Measurements from ENCODE around the gene PMM1. TPM values are rescaled to one million over a fixed set of nuclear protein-coding genes. Genes with fewer than 3 reads are reported as not detected.
A peak's percentile ranks its signal among the peaks of the same experiment; 100 is the strongest.

The PMM1 gene
- total RNA-seq, 1 experiment from 2014 or later, result 19.8 TPM

DNA sequence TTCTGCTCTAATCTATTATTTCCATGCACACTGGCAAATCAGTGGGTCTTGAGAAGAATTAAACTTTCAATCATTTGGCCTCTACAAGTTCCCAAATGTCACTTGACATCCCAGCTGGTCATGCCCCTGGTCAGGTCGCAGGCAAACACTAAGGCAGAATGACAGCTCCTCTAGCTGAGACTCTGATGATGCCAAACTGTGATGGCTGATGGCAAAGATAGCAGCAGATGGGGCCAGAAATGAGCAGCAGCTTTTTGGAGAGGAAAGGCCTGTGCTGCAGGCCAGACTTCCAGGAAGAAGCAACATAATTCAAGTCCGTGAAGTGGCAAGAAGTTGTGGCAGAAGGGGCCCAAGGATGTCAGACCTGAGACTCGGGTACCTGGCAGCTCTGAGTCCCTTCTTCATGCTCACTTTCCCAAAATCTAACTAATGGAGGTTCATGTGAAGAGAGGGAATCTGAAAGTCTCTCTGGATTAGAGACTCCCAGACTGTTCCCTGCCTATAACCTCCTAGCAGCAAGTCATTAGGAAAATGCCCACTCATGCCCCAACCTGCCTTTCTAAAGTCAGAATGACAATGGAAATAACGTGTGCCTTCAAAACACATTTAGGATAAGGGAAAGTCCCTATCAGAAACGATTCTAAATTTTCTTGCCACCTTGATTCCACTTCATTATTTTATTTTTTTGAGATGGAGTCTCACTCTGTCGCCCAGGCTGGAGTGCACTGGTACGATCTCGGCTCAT, 9.4 kb upstream of the PMM1 start:
- Histone ChIP-seq H3K23ac (ENCODE audit: insufficient read length, low read depth, low read length) (no peak overlapping the region), H3K14ac (ENCODE audit: insufficient read depth, low read length) (no peak overlapping the region), H3K27me3 (ENCODE audit: insufficient read depth, low read length) (no peaks in the 10 kb centered on the region), H3K9me3 (ENCODE audit: control insufficient read depth, low read depth, low read length) (no peaks in the 10 kb centered on the region), H4K91ac (ENCODE audit: insufficient read length, low read depth, low read length) (no peak overlapping the region), H2BK120ac (ENCODE audit: low read depth, low read length, poor library complexity, severe bottlenecking) (no peak overlapping the region), H3K4me1 (ENCODE audit: insufficient read depth, low read length) (no peaks in the 10 kb centered on the region), H2BK12ac (ENCODE audit: insufficient read length, low read depth, low read length) (no peak overlapping the region), H2AFZ (ENCODE audit: low read length) (no peak overlapping the region), H3K27ac (ENCODE audit: insufficient read length, low read depth, low read length) (no peak overlapping the region), H2AK5ac (ENCODE audit: insufficient read length, low read length) (no peak overlapping the region), H3K56ac (ENCODE audit: insufficient read length, low read depth, low read length) (no peak overlapping the region), H3K79me1 (ENCODE audit: insufficient read depth, low read depth, low read length, poor library complexity, severe bottlenecking) (no peaks in the 10 kb centered on the region), H3K9ac (ENCODE audit: extremely low read depth, insufficient read length, low read length) (no peak overlapping the region), H2BK5ac (ENCODE audit: insufficient read length, low read length) (no peak overlapping the region), H3T11ph (ENCODE audit: low read length) (no peak overlapping the region), H3K4ac (ENCODE audit: low read depth, low read length) (no peak overlapping the region), H3K23me2 (ENCODE audit: insufficient read length, low read depth, low read length, poor library complexity, severe bottlenecking) (no peaks in the 10 kb centered on the region), H4K8ac (replicated peaks; ENCODE audit: insufficient read length, low read depth, low read length) (no peak overlapping the region), H3K4me2 (ENCODE audit: insufficient read depth, insufficient read length, low read length) (no peak overlapping the region), H2BK15ac (ENCODE audit: low read depth, low read length) (no peak overlapping the region), H4K20me1 (ENCODE audit: control insufficient read depth, insufficient read depth, insufficient read length) (peaks cover 5% of the 10 kb centered on the region), H3K79me2 (ENCODE audit: insufficient read depth, low read length) (no peaks in the 10 kb centered on the region), H2BK20ac (ENCODE audit: low read depth, low read length, poor library complexity, severe bottlenecking) (no peak overlapping the region), H4K5ac (ENCODE audit: insufficient read length, low read depth, low read length) (no peak overlapping the region), H3K18ac (ENCODE audit: insufficient read length, low read depth, low read length) (no peak overlapping the region)
- 0 out of 7 replicates have a peak overlapping the region, but pooled peaks of 1 of the 3 experiments have one; percentile 67 for H3K27ac Mint-ChIP-seq
- H3K36me3 Mint-ChIP-seq (ENCODE audit: insufficient read depth in 1 of 3, low read depth in 3 of 3), result peaks cover 14 to 30% (median 28%) of the 10 kb centered on the region in 3 experiments; a peak in 6 of 7 replicates
- H3K27me3 Mint-ChIP-seq (ENCODE audit: low read depth), result peaks cover 8% of the 10 kb centered on the region
- H3K4me1 Mint-ChIP-seq, result peaks cover 2% of the 10 kb centered on the region in 2 experiments; a peak in 1 of 4 replicates
- no CpG with 5 or more reads among the region's 8 CpGs for WGBS (ENCODE audit: extremely low coverage, insufficient read length, low lambda C conversion rate)
- TF ChIP-seq CTCF (conservative IDR thresholded peaks at IDR 0.05), result no peak
- DNase-seq, result no peak
- no peak overlapping the region for H3K4me3 Mint-ChIP-seq
- no peaks in the 10 kb centered on the region for H3K9me3 Mint-ChIP-seq
